ENCODE data around the gene SMG9. TPM values are rescaled to one million over a fixed set of nuclear protein-coding genes. Genes with fewer than 3 reads are reported as not detected.
A peak's percentile ranks its signal among the peaks of the same experiment; 100 is the strongest.

SMG9 gene
- total and polyA plus RNA-seq, 2 of the 13 experiments (the other 11 are each of a cell fraction or from before 2014, with no cell fraction given) = 16.1 to 18.7 TPM

GRCh38 chr19:43774103-43774939 is 19.6 kb upstream of the SMG9 start (continued):
- TF ChIP-seq MAF1 (CRISPR knock-in tag; IDR thresholded peaks at IDR 0.05; ENCODE audit: borderline replicate concordance) = no peak
- TF ChIP-seq ZNF576 (CRISPR knock-in tag; IDR thresholded peaks at IDR 0.05) = 0 out of 2 replicates have a peak, but pooled peaks have one; percentile 27
- no peak for TF ChIP-seq SNAPC2 (CRISPR knock-in tag; IDR thresholded peaks at IDR 0.05)
- TF ChIP-seq KAT8 (CRISPR knock-in tag; IDR thresholded peaks at IDR 0.05) = 0 out of 2 replicates have a peak, but pooled peaks have one; percentile 39
- peak; percentile 69 for TF ChIP-seq UBTF (CRISPR knock-in tag; IDR thresholded peaks at IDR 0.05)
- no peak for TF ChIP-seq ZUFSP (CRISPR knock-in tag; IDR thresholded peaks at IDR 0.05; ENCODE audit: borderline replicate concordance)
- peak; percentile 37; the same call in 1 of the 2 replicates for TF ChIP-seq SPEN (CRISPR knock-in tag; IDR thresholded peaks at IDR 0.05; ENCODE audit: low read depth)
- TF ChIP-seq ZNF747 (CRISPR knock-in tag; IDR thresholded peaks at IDR 0.05; ENCODE audit: borderline replicate concordance) = peak; percentile 37; the same call in 1 of the 2 replicates
- no peak for TF ChIP-seq ZNF530 (CRISPR knock-in tag; IDR thresholded peaks at IDR 0.05; ENCODE audit: low read depth)
- TF ChIP-seq THRA (CRISPR knock-in tag; IDR thresholded peaks at IDR 0.05; ENCODE audit: borderline replicate concordance) = peak; percentile 65; the same call in 1 of the 2 replicates
- TF ChIP-seq THAP9 (CRISPR knock-in tag; IDR thresholded peaks at IDR 0.05; ENCODE audit: borderline replicate concordance) = 0 out of 2 replicates have a peak, but pooled peaks have one; percentile 15
- 0 out of 2 replicates have a peak, but pooled peaks have one; percentile 67 for TF ChIP-seq ZNF772 (CRISPR knock-in tag; IDR thresholded peaks at IDR 0.05)
- no peak for TF ChIP-seq MBD4 (IDR thresholded peaks at IDR 0.05; ENCODE audit: borderline replicate concordance, low read length)
- peak; percentile 44; the same call in 1 of the 2 replicates for TF ChIP-seq TBX2 (CRISPR knock-in tag; IDR thresholded peaks at IDR 0.05; ENCODE audit: borderline replicate concordance)
- TF ChIP-seq RBM39 (IDR thresholded peaks at IDR 0.05; ENCODE audit: low read depth, low read length, poor library complexity, severe bottlenecking) = peak; percentile 54
- peak; percentile 58; the same call in 1 of the 2 replicates for TF ChIP-seq MAZ (IDR thresholded peaks at IDR 0.05; ENCODE audit: borderline replicate concordance, low read depth, low read length)
- peak; percentile 93 for TF ChIP-seq MAZ (CRISPR knock-in tag; IDR thresholded peaks at IDR 0.05; ENCODE audit: low read depth)
- peak; percentile 55; the same call in 1 of the 2 replicates for TF ChIP-seq HDAC1 (CRISPR knock-in tag; IDR thresholded peaks at IDR 0.05)

Data from HepG2 (cell line).